HG03460 (cell line): ENCODE measurements around the gene LENG1.
A peak's percentile ranks its signal among the peaks of the same experiment; 100 is the strongest.
"Not testable (repeated sequence)": the region's sequence is repeated elsewhere in the genome, so short reads cannot be mapped to it uniquely, and the experiment has no call there.

Experiments
- ATAC-seq: cut with Tn5 transposase; IDR thresholded peaks from one replicate; pipeline ENCODE4 v1.9.1; 2021; ENCODE audit not compliant: unreplicated experiment

Gene LENG1

DNA sequence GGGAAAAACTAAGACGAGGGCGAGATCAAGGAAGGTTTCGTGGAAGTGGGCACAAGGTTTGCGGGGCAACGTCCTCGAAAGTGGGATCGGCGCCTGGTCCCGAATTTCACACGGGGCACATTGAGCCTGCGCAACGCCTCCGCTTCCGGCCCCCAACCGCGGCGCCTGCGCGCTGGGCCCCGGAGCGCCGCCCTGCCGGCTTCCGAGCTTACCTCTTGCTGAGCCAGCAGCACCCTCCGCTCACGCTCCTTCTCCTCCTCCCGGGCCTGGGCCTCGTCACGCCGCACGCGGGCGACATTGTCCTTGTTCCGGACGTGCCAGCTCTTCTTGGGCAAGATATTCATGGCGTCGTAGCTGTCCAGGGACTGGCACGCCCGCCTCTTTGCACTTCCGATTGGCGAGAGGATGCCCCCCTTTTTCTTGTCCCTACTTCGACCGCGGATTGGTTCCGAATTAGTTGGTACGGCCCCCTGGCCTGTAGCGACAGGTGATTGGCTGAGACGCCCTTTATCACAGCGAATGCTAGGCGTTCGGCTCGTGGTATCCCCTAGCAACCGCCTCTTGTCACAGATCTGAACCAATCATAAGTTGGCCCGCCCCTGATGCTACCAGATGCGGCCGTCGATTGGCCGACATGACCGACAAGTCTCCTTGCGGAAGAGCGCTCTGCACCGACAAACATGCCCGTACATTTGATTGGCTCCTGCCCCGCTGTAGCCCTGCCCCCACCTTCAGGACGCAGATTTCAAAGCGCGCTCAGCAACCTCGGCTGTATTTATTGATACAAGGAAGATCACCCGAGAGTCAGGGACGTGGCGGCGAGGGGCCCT lies at the start of gene LENG1:
Gene LENG1, minus strand, starts transcription at position 370 of the 830 bp plus-strand sequence. Its CDS starts 26 bp downstream, at position 344.
- peak; percentile 86 for ATAC-seq

- no peak for ATAC-seq
Measured at GRCh38 chr19:54208784-54209057, 49.2 kb upstream of the LENG1 start.

DNA sequence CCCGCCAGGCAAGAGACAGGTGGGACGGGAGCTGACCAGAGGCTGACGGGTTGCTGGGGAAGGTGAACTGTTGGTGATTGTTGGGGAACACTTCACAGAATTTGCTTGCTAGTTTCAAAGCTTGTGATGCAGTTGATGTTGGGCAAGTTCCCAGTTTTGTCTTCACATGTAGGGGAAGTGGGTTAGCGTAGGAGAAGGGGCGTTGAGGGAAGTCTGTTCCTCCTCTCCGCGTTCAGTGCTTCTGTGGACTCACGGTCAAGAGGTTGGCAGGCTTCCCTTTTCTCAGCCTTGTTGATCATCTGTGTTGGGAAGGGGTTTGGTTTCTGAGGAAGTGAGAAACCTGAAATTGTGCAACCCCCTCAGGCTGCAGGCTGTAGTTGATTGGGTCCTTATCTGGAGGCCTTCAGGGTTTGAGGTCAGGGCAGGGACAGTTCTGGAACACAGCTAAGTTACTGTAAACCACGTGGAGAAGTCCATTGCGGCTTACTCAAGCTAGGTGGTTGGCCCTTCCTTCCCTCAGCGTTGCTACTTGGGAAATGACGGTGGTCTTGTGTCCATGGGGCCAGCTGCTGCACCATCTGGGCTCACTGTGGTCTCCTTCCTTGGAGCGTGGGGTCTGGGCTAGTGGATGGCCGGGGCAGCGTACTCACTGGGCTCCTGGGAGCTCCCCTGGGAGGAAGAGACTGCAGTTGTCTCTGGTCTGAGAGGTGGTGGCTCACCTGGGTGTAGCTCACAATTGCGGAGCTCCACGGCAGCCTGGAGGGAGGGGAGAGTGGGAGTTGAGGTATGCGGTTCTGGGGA lies 48.7 kb upstream of the LENG1 start:
- peak; percentile 36 for ATAC-seq

GRCh38 chr19:54207676-54207982 lies 48.1 kb upstream of the LENG1 start:
- ATAC-seq: no peak

DNA sequence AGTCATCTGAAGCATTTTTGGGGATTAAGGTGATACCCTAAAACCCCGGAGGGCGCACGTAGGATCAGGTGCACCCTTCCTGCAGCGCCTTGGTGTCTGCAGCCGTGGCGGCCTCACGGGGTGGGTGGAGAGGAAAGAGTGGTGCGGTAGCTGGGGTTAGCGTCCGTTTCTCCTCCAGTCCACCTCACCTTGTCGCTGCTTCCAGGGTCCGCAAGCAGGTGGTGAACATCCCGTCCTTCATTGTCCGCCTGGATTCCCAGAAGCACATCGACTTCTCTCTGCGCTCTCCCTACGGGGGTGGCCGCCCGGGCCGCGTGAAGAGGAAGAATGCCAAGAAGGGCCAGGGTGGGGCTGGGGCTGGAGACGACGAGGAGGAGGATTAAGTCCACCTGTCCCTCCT lies 47.7 kb upstream of the LENG1 start:
- not testable (repeated sequence) for ATAC-seq

DNA sequence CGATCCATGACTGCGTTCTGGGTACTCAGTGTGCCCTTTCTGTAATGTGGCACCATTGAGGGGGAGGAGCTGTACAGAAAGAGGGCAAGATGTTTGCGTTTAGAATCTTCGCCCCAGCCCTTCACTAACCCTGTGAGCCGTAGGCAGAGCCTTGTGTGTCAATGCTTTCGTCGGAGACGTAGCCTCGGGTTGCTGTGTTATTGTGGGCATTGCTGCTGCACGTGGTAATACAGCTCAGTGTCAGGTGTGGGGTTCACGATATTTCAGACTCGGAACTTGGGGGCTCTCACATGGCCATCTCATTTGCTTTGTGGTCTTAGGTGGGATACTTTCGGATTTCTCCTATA lies 47.3 kb upstream of the LENG1 start:
- no peak for ATAC-seq

- ATAC-seq: no peak
Measured at GRCh38 chr19:54206030-54206830, 46.7 kb upstream of the LENG1 start.

- no peak for ATAC-seq
Measured at GRCh38 chr19:54204767-54205468, 45.4 kb upstream of the LENG1 start.

DNA sequence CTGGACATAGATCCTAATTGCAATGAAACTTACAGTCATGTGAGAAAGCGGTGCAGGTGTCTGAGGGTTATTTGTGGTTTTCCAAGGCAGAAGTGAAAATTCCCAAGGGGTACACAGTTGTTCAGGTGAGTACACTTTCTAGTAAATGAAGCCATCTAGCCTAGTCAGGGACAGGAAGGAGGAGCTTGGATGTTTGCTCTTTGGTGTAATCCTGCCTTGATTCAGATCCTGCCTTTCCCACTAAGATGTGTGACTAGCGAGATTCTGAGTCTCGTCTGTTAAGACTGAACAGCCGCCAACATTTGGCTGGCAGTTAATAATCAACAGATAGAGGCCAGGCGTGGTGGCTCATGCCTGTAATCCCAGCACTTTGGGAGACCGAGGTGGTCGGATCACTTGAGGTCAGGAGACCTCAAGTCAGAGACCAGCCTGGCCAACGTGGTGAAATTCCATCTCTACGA lies 43.7 kb upstream of the LENG1 start:
- ATAC-seq: no peak

- no peak for ATAC-seq
Measured at GRCh38 chr19:54201980-54202379, 42.5 kb upstream of the LENG1 start.

DNA sequence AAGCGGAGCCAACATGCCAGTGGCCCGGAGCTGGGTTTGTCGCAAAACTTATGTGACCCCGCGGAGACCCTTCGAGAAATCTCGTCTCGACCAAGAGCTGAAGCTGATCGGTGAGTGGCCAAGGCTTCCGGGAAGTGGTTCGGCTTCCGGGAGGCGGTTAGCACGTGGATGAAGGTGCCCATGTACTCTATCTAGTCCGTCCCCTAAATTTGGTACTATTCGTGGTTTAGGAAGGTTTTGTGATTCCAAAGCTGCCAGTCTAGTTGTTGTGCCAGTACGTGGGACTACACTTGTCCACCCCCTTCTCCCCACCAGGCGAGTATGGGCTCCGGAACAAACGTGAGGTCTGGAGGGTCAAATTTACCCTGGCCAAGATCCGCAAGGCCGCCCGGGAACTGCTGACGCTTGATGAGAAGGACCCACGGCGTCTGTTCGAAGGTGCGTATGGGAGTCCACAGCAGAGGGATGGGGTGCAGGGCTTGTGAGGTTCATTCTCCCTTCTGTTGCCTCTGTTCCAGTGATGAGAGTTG lies 41.7 kb upstream of the LENG1 start:
- ATAC-seq: no peak

DNA sequence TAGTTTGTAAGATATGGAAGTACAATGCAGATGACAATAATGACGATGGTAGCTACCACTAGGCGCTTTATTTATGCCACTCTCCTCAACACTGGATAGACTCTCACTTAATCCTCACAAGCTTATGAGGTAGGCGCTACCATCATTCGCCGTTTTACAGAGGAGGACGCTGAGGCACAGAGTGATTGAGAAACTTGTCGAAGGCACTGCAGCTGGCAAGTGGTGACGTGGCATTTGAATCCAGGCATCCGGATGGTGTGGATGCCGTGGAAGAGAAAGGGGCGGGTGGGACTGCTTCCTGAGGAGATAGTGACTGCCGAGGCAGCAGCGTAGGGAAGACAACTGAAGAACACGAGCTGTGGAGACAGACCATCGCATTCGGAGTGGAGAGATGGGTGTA lies 39.9 kb upstream of the LENG1 start:
- no peak for ATAC-seq

DNA sequence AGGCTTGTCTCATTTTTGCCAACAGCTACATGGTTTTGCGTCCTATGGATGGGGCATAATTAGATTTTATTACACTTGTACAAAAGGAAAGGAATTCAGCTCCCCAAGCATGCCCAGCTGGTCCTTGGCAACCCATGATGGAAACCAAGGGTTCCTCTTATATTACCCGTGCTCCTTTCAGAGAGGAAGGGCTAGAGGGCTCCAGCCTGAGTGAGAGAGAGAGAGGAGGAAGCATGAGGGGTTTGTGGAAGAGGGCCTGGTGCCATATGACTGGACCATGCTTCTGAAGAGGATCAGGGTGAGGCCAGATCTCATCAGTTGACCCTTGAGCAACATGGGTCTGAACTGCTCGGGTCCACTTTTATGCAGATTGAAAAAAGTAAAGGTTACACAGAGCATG lies 37.6 kb upstream of the LENG1 start:
- ATAC-seq: no peak

DNA sequence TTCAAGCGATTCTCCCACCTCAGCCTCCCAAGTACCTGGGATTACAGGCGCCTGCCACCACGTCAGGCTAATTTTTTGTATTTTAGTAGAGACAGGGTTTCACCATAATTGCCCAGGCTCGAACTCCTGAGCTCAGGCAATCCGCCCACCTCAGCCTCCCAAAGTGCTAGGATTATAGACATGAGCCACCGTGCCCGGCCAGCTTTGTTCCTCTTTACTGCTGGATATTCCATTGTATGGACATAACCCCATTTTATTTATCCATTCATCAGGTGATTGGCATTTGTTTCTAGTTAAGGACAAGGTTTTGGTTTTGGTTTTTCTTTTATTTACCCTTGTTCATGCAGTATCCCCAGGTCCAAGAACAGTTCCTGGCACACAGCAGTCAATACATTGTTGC lies 37.0 kb upstream of the LENG1 start:
- no peak for ATAC-seq

- ATAC-seq: not testable (repeated sequence)
Measured at GRCh38 chr19:54194463-54194862, 34.9 kb upstream of the LENG1 start.

DNA sequence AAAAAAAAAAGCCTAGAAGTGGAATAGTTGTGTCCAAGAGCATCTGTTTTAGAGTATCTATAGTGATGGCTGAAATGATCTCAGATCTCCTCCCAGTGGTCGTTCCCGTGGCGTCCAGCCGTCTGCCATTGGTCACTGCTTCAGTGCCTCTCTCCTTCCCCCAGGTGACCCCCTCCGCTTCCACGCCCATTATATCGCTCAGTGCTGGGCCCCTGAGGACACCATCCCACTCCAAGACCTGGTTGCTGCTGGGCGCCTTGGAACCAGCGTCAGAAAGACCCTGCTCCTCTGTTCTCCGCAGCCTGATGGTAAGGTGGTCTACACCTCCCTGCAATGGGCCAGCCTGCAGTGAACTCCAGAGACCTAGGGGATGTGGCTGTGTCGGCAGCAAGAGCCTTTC lies 33.5 kb upstream of the LENG1 start:
- ATAC-seq: no peak

DNA sequence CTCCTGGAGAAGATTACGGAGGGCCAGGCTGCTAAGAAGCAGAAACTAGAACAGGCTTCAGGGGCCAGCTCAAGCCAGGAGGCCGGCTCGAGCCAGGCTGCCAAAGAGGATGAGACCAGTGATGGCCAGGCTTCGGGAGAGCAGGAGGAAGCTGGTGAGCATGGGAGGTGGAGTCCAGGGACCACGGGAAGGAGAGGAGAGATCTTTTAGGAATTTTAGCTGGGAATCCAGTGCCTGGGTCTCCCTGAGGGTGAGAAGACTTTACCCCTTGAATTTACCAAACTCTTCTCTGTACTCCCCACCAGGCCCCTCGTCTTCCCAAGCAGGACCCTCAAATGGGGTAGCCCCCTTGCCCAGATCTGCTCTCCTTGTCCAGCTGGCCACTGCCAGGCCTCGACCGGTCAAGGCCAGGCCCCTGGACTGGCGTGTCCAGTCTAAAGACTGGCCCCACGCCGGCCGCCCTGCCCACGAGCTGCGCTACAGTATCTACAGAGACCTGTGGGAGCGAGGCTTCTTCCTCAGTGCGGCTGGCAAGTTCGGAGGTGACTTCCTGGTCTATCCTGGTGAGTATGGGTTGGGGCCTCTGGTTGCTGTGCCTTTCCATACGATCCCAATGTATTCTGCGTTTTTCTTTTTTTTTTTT lies 32.4 kb upstream of the LENG1 start:
- no peak for ATAC-seq

GRCh38 chr19:54191011-54191810 lies 31.7 kb upstream of the LENG1 start, which contains the start of gene TSEN34:
Gene TSEN34, plus strand, starts transcription at chr19:54191308. Its CDS starts 57 bp downstream, at chr19:54191365.
- peak; percentile 19 for ATAC-seq

GRCh38 chr19:54190503-54191010 lies 31.0 kb upstream of the LENG1 start:
- ATAC-seq: peak; percentile 50
